Activated T-cell treated with anti-CD3 and anti-CD28 coated beads for 1 hour (primary cell): ENCODE data around the gene DLL4.
"Not testable (repeated sequence)": the region's sequence is repeated elsewhere in the genome, so short reads cannot be mapped to it uniquely, and the experiment has no call there.

Source experiments
- DNase-seq: peaks from one replicate; pipeline ENCODE4 v3.0.0-alpha.2; 2020; ENCODE audit warnings: low read depth

Gene DLL4

GRCh38 chr15:40943764-40944365 is 14.7 kb downstream of the DLL4 start:
- DNase-seq = no peak

GRCh38 chr15:40944510-40945296 is 15.6 kb downstream of the DLL4 start:
- DNase-seq = no peak

GRCh38 chr15:40948706-40949473 is 19.8 kb downstream of the DLL4 start:
- DNase-seq = no peak

GRCh38 chr15:40949756-40950207 is 20.6 kb downstream of the DLL4 start:
- DNase-seq = no peak

GRCh38 chr15:40951764-40952163 is 22.6 kb downstream of the DLL4 start:
- no peak for DNase-seq

- no peak for DNase-seq
Observed at GRCh38 chr15:40952301-40952900, 23.3 kb downstream of the DLL4 start.

- peak; percentile 87 for DNase-seq
Observed at GRCh38 chr15:40952901-40953712, 24.0 kb downstream of the DLL4 start, which contains the start of gene CHAC1. CHAC1 (plus strand) TSS chr15:40953471; CDS start chr15:40953584, 113 bp downstream.

- no peak for DNase-seq
Observed at GRCh38 chr15:40953713-40954074, 24.6 kb downstream of the DLL4 start.

- not testable (repeated sequence) for DNase-seq
Observed at GRCh38 chr15:40954158-40954848, 25.2 kb downstream of the DLL4 start.

- DNase-seq = no peak
Observed at GRCh38 chr15:40955141-40955903, 26.2 kb downstream of the DLL4 start.

- no peak for DNase-seq
Observed at GRCh38 chr15:40955930-40956540, 26.9 kb downstream of the DLL4 start.

GRCh38 chr15:40956541-40956982 is 27.4 kb downstream of the DLL4 start:
- no peak for DNase-seq

GRCh38 chr15:40957041-40957555 is 28.0 kb downstream of the DLL4 start:
- no peak for DNase-seq

GRCh38 chr15:40957581-40958051 is 28.5 kb downstream of the DLL4 start:
- DNase-seq = no peak

GRCh38 chr15:40958146-40958545 is 29.0 kb downstream of the DLL4 start:
- no peak for DNase-seq

- DNase-seq = no peak
Observed at GRCh38 chr15:40958723-40959122, 29.6 kb downstream of the DLL4 start.

- DNase-seq = no peak
Observed at GRCh38 chr15:40959331-40960141, 30.4 kb downstream of the DLL4 start.

GRCh38 chr15:40960151-40960885 is 31.2 kb downstream of the DLL4 start:
- DNase-seq = no peak
